Right lobe of liver (tissue), 6 donors: ENCODE measurements around the gene KMT5B. TPM values are rescaled to one million over a fixed set of nuclear protein-coding genes. Genes with fewer than 3 reads are reported as not detected.
A peak's percentile ranks its signal among the peaks of the same experiment; 100 is the strongest.

ENCODE experiments used
- ATAC-seq, 4 donors: fragments of 200-7000 bp; cut with Tn5 transposase; one replicate each; pipeline ENCODE4 v1.9.1; 2020; ENCODE audit warnings: mild to moderate bottlenecking in 4 of 4, moderate library complexity in 4 of 4
- DNase-seq, 3 donors: peaks; one replicate each; pipeline ENCODE4 v3.0.0-alpha.2; 2020
- H3K27ac ChIP-seq, 3 donors: fragments of 200-600 bp; one replicate each; pipeline ENCODE4 v1.8.0; 2022
- H3K27me3 ChIP-seq, 2 donors: fragments of 200-600 bp; one replicate each; pipeline ENCODE4 v1.8.0; 2022
- H3K36me3 ChIP-seq, 4 donors: fragments of 200-600 bp; sonication (generic) in 1 of 4; one replicate each; pipeline versions ENCODE4 v1.5.1 to v1.8.0; 2017 to 2022; ENCODE audit warnings: control low read depth in 1 of 4
- H3K4me1 ChIP-seq, 4 donors: fragments of 200-600 bp; sonication (generic) in 1 of 4; one replicate each; pipeline versions ENCODE4 v1.5.1 to v1.8.0; 2017 to 2022; ENCODE audit warnings: control low read depth in 1 of 4
- H3K4me3 ChIP-seq, 3 donors: fragments of 200-600 bp; one replicate each; pipeline ENCODE4 v1.8.0; 2022
- H3K9me3 ChIP-seq, 4 donors: fragments of 200-600 bp; sonication (generic) in 1 of 4; one replicate each; pipeline versions ENCODE4 v1.5.1 to v1.8.0; 2017 to 2022; ENCODE audit warnings: control low read depth in 1 of 4
- CTCF ChIP-seq, 4 donors: fragments of 200-600 bp in 3 of 4; fragments of 450-650 bp in 1 of 4; IDR thresholded peaks; one replicate each; pipeline versions ENCODE4 v1.5.1 to v1.8.0; 2016 to 2022; ENCODE audit warnings: antibody characterized with exemption in 4 of 4, mild to moderate bottlenecking in 2 of 4
- POLR2A ChIP-seq: fragments of 450-650 bp; IDR thresholded peaks from one replicate; pipeline ENCODE4 v1.6.1; 2017; ENCODE audit warnings: antibody characterized with exemption, mild to moderate bottlenecking
- WGBS: methylation state at CpG from one replicate; pipeline ENCODE4 v1.1.6; 2018; ENCODE audit warnings: low coverage, low lambda C conversion rate; ENCODE audit not compliant: insufficient coverage; ENCODE audit errors: missing lambda C conversion rate; 5-methylcytosine and 5-hydroxymethylcytosine counted together
- intact Hi-C, 2 donors: fragments of 100-400 bp; cut with DNase I; formaldehyde crosslinking; loops; one replicate each; pipeline versions ENCODE4 v1.11.2 to v1.14.1; 2022
- long read RNA-seq: library from polyadenylated mRNA; unstranded; transcript quantifications from one replicate; pipeline ENCODE4 v2.0.0, GENCODE V29; 2019
- total RNA-seq, 6 experiments: library from RNA; depleted of rRNA in 2 of 6; stranded (reverse); fragments of >200 nt in 2 of 6; fragmentation: NEBNext Ultra II Directional in 3 of 6; extraction: Animal tissue kit (Norgen Biotek cat#: 25700) in 3 of 6; gene quantifications; one replicate each; pipeline versions ENCODE4 v1.1.0 to v1.2.4, GENCODE V29; 2016 to 2023
- donor health status: DM: no; HTN: yes; CAD: no.
- donor health status: DM: no; HTN: no; CAD: no.
- donor health status: DM: no; HTN: no; CAD: no.
- donor health status: DM: no; HTN: yes; CAD: no.
- donor health status: DM: no; HTN: yes; CAD: no.

The KMT5B gene
- 10 to 100 TPM; 14.3 to 25.9 (median 17.6) TPM for total RNA-seq
- long read RNA-seq, partial matches to known transcripts, result 0 of 2 reads
- long read RNA-seq, other reads (novel, unspliced or antisense), result 2 of 2 reads

- TF ChIP-seq CTCF (IDR thresholded peaks at IDR 0.05) (no peak), POLR2A (no peak)
- no peaks in the 10 kb centered on the region for H3K36me3 ChIP-seq
Observed at GRCh38 chr11:68213135-68213515, at the start of gene KMT5B. Gene KMT5B, minus strand, starts transcription at chr11:68213296. Its CDS starts 23,220 bp downstream, at chr11:68190076.

GRCh38 chr11:68262544-68262827 lies 49.4 kb upstream of the KMT5B start:
- WGBS, result 75% methylated on average over 1 of the region's 8 CpGs
- no peaks in the 10 kb centered on the region for H3K27me3 ChIP-seq
- H3K4me1 ChIP-seq, result peaks cover 0 to 11% (median 5%) of the 10 kb centered on the region in 4 donors
- intact Hi-C loops, result no loop called here
- peaks cover 5 to 64% (median 41%) of the 10 kb centered on the region in 4 donors for H3K36me3 ChIP-seq
- DNase-seq, result no peak
- H3K4me3 ChIP-seq, result no peak overlapping the region
- no peak for ATAC-seq
- H3K27ac ChIP-seq, result no peak overlapping the region
- no peak for TF ChIP-seq CTCF (IDR thresholded peaks at IDR 0.05)
- TF ChIP-seq POLR2A, result no peak
- no peaks in the 10 kb centered on the region for H3K9me3 ChIP-seq

More at GRCh38 chr11:68213135-68213515, at the start of gene KMT5B:
- Histone ChIP-seq H3K27me3 (no peaks in the 10 kb centered on the region), H3K27ac (peak within 1 kb of the TSS; percentile 93 to 99 (median 98)), H3K4me1 (peaks cover 0 to 50% (median 15%) of the 10 kb centered on the region in 4 donors), H3K4me3 (peak within 1 kb of the TSS; percentile 81 to 86 (median 82)), H3K9me3 (no peaks in the 10 kb centered on the region)
- peak in 2 of 3 donors; percentile 59 to 68 for DNase-seq
- intact Hi-C loops, result loop anchor here in 1 of 2 donors (10.0 kb wide), 1 partner anchor 82 kb away; no protein-coding TSS in a partner anchor
- 0% methylated on average over 19 of the region's 60 CpGs for WGBS
- no peak for ATAC-seq

GRCh38 chr11:68261749-68262543 lies 48.9 kb upstream of the KMT5B start:
- TF ChIP-seq POLR2A (no peak), CTCF (IDR thresholded peaks at IDR 0.05) (no peak)
- H3K9me3 ChIP-seq, result no peaks in the 10 kb centered on the region
- 60% methylated on average over 1 of the region's 24 CpGs for WGBS
- peaks cover 0 to 11% (median 5%) of the 10 kb centered on the region in 4 donors for H3K4me1 ChIP-seq
- no peak overlapping the region for H3K4me3 ChIP-seq
- DNase-seq (peak in 2 of 3 donors; percentile 44 to 55), ATAC-seq (no peak)
- H3K36me3 ChIP-seq, result peaks cover 5 to 58% (median 38%) of the 10 kb centered on the region in 4 donors
- no peak overlapping the region for H3K27ac ChIP-seq
- H3K27me3 ChIP-seq, result no peaks in the 10 kb centered on the region
- intact Hi-C loops, result no loop called here

GRCh38 chr11:68261006-68261405 lies 47.9 kb upstream of the KMT5B start:
- intact Hi-C loops, result no loop called here
- TF ChIP-seq CTCF (IDR thresholded peaks at IDR 0.05), result no peak
- TF ChIP-seq POLR2A, result no peak
- Histone ChIP-seq H3K9me3 (no peaks in the 10 kb centered on the region), H3K27me3 (no peaks in the 10 kb centered on the region), H3K36me3 (peaks cover 5 to 50% (median 31%) of the 10 kb centered on the region in 4 donors), H3K4me1 (peaks cover 0 to 11% (median 4%) of the 10 kb centered on the region in 4 donors), H3K27ac (no peak overlapping the region), H3K4me3 (no peak overlapping the region)
- no peak for DNase-seq
- no peak for ATAC-seq
- 77% methylated on average over 3 of the region's 15 CpGs for WGBS
